Suprapubic skin (tissue), 4 donors: ENCODE results near the gene PIKFYVE. TPM values are rescaled to one million over a fixed set of nuclear protein-coding genes. Genes with fewer than 3 reads are reported as not detected.
"Not testable (repeated sequence)": the region's sequence is repeated elsewhere in the genome, so short reads cannot be mapped to it uniquely, and the experiment has no call there.

ENCODE experiments used
- DNase-seq, 2 donors: peaks; one replicate each; pipeline ENCODE4 v3.0.0-alpha.2; 2019; ENCODE audit warnings: low spot score in 2 of 2
- H3K27ac ChIP-seq: fragments of 200-600 bp; sonication (generic); one replicate; pipeline ENCODE4 v1.5.1; 2019
- H3K27me3 ChIP-seq: fragments of 200-600 bp; sonication (generic); one replicate; pipeline ENCODE4 v1.5.1; 2019
- H3K36me3 ChIP-seq: fragments of 200-600 bp; sonication (generic); one replicate; pipeline ENCODE4 v1.5.1; 2019
- H3K4me1 ChIP-seq: fragments of 200-600 bp; sonication (generic); one replicate; pipeline ENCODE4 v1.5.1; 2019
- H3K4me3 ChIP-seq: fragments of 200-600 bp; sonication (generic); one replicate; pipeline ENCODE4 v1.5.1; 2019; ENCODE audit warnings: mild to moderate bottlenecking
- H3K9me3 ChIP-seq: fragments of 200-600 bp; sonication (generic); one replicate; pipeline ENCODE4 v1.5.1; 2019
- EP300 ChIP-seq: sonication (generic); formaldehyde crosslinking; IDR thresholded peaks from one replicate; pipeline ENCODE4 v1.6.1; 2017; ENCODE audit warnings: antibody characterized with exemption
- POLR2A ChIP-seq, 2 donors: fragments of 450-650 bp; IDR thresholded peaks; one replicate each; pipeline ENCODE4 v1.6.1; 2017; ENCODE audit warnings: antibody characterized with exemption in 2 of 2, mild to moderate bottlenecking in 2 of 2, moderate library complexity in 2 of 2
- POLR2AphosphoS5 ChIP-seq, 3 donors: sonication (generic); formaldehyde crosslinking; IDR thresholded peaks; one replicate each; pipeline ENCODE4 v1.6.1; 2017; ENCODE audit warnings: antibody characterized with exemption in 3 of 3
- WGBS: methylation state at CpG from one replicate; pipeline ENCODE4 v1.1.5; 2018; 5-methylcytosine and 5-hydroxymethylcytosine counted together
- total RNA-seq, 4 donors: library from RNA; depleted of rRNA; stranded (reverse); fragments of >200 nt; gene quantifications; one replicate each; pipeline ENCODE4 v1.1.0, GENCODE V29; 2016
- TF ChIP-seq, protein P1 (sequence below), 2 donors: fragments of 200-600 bp in 1 of 2; fragments of 450-650 bp in 1 of 2; sonication (generic) in 1 of 2; IDR thresholded peaks; one replicate each; pipeline ENCODE4 v1.5.1; 2016 to 2019; ENCODE audit warnings: antibody characterized with exemption in 2 of 2, mild to moderate bottlenecking in 1 of 2, moderate library complexity in 1 of 2

The PIKFYVE gene, protein sequence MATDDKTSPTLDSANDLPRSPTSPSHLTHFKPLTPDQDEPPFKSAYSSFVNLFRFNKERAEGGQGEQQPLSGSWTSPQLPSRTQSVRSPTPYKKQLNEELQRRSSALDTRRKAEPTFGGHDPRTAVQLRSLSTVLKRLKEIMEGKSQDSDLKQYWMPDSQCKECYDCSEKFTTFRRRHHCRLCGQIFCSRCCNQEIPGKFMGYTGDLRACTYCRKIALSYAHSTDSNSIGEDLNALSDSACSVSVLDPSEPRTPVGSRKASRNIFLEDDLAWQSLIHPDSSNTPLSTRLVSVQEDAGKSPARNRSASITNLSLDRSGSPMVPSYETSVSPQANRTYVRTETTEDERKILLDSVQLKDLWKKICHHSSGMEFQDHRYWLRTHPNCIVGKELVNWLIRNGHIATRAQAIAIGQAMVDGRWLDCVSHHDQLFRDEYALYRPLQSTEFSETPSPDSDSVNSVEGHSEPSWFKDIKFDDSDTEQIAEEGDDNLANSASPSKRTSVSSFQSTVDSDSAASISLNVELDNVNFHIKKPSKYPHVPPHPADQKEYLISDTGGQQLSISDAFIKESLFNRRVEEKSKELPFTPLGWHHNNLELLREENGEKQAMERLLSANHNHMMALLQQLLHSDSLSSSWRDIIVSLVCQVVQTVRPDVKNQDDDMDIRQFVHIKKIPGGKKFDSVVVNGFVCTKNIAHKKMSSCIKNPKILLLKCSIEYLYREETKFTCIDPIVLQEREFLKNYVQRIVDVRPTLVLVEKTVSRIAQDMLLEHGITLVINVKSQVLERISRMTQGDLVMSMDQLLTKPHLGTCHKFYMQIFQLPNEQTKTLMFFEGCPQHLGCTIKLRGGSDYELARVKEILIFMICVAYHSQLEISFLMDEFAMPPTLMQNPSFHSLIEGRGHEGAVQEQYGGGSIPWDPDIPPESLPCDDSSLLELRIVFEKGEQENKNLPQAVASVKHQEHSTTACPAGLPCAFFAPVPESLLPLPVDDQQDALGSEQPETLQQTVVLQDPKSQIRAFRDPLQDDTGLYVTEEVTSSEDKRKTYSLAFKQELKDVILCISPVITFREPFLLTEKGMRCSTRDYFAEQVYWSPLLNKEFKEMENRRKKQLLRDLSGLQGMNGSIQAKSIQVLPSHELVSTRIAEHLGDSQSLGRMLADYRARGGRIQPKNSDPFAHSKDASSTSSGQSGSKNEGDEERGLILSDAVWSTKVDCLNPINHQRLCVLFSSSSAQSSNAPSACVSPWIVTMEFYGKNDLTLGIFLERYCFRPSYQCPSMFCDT (N-terminal part only)
- 10 to 100 TPM; 25.0 to 55.9 (median 26.7) TPM for total RNA-seq

DNA sequence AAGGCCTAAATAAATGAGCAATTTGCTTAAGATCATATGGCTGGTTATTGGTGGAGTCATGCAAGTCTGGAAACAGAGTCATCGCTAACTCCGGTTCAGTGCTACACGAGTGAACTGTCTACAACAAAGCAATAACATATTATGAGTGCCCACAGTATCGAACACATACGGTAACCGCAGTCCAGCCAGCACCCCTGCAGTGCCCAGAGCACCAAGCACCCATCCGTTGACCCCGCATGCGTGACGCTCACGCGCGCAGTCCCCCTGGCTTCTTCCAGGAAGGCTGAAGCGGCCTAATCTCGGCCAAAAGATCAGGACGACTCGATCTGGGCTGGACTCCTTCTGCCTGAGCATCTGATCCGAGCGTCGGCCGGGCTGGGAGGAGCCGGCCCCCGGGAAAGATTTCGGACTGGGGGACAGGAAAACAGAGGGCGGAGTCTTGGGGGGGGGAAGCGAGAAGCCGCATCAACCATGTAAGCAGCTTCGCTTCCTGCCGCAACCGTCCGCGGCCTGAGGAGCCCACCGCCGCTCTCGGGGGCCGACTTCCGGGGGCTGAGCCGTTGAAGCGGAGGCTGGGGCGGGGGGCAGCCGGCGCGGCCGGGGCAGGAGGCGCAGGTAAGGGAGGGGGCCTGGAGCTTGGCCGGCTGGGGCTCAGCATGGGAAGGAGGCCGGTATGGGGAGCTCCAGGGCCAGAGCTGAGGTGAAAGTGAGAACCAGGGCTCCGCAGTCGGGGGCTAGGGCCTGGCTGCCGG is at the start of gene PIKFYVE:
PIKFYVE (plus strand) TSS at position 455 of the 752 bp plus-strand sequence. CDS start 5,265 bp downstream, outside the sequence.
- TF ChIP-seq EP300 (peak; percentile 62), POLR2A (IDR thresholded peaks at IDR 0.05) (peak in 1 of 2 donors; percentile 57), POLR2AphosphoS5 (IDR thresholded peaks at IDR 0.05) (peak in 1 of 3 donors; percentile 36)
- TF ChIP-seq, protein P1, sequence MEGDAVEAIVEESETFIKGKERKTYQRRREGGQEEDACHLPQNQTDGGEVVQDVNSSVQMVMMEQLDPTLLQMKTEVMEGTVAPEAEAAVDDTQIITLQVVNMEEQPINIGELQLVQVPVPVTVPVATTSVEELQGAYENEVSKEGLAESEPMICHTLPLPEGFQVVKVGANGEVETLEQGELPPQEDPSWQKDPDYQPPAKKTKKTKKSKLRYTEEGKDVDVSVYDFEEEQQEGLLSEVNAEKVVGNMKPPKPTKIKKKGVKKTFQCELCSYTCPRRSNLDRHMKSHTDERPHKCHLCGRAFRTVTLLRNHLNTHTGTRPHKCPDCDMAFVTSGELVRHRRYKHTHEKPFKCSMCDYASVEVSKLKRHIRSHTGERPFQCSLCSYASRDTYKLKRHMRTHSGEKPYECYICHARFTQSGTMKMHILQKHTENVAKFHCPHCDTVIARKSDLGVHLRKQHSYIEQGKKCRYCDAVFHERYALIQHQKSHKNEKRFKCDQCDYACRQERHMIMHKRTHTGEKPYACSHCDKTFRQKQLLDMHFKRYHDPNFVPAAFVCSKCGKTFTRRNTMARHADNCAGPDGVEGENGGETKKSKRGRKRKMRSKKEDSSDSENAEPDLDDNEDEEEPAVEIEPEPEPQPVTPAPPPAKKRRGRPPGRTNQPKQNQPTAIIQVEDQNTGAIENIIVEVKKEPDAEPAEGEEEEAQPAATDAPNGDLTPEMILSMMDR (IDR thresholded peaks at IDR 0.05) = no peak
- H3K36me3 ChIP-seq = no peaks in the 10 kb centered on the region
- WGBS = 2% methylated on average over 29 of the region's 50 CpGs
- H3K27me3 ChIP-seq = no peaks in the 10 kb centered on the region
- peak within 1 kb of the TSS; percentile 87 for H3K27ac ChIP-seq
- H3K4me3 ChIP-seq = peak within 1 kb of the TSS; percentile 68
- no peaks in the 10 kb centered on the region for H3K9me3 ChIP-seq
- DNase-seq = peak; percentile 96
- H3K4me1 ChIP-seq = peaks cover 37% of the 10 kb centered on the region

DNA sequence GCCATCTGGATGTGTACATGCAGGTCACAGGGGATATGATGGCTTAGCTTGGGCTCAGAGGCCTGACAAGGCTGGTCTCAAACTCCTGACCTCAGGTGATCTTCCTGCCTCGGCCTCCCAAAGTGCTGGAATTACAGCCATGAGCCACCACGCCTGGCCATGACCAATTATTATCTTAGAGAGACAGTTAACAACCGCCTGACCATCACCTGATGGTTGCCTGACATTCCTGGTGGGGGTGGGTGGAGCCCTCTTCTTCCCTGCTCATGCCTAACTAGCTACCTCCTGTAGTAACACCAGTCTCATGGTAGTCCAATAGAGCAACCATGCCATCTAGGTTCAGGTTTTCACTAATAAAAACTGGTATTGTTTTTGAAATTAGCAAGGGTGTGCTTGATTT is 44.2 kb upstream of the PIKFYVE start:
- WGBS = 60% methylated on average over 1 of the region's 3 CpGs
- H3K36me3 ChIP-seq, H3K27me3 ChIP-seq, H3K4me3 ChIP-seq, H3K4me1 ChIP-seq, H3K9me3 ChIP-seq, DNase-seq, H3K27ac ChIP-seq: not testable (repeated sequence)

DNA sequence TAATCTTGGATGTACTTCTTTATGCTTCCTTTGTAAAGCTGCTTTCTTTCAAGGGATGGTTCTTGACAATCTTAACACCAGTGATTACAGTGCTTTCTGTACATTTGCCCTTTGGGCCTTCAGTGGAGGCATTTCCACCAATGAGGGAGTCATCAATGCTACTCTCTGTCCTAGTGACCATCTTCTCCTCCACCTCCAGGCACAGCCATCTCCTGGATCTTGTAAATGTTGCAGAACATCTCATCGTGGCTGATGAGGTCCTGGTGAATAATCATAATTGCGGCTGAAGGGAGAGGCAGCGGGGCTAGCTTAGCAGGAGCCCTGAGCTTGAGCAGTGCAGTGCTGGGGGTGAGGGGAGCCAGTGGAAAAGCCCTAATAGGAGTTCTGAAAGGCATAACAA is 43.7 kb upstream of the PIKFYVE start:
- Histone ChIP-seq H3K27ac (no peak overlapping the region), H3K36me3 (no peaks in the 10 kb centered on the region), H3K27me3 (no peaks in the 10 kb centered on the region), H3K9me3 (no peaks in the 10 kb centered on the region), H3K4me3 (no peak overlapping the region), H3K4me1 (no peaks in the 10 kb centered on the region)
- no peak for DNase-seq
- WGBS = 86% methylated on average over 3 of the region's 3 CpGs
- TF ChIP-seq EP300 (no peak), POLR2A (IDR thresholded peaks at IDR 0.05) (no peak), POLR2AphosphoS5 (IDR thresholded peaks at IDR 0.05) (no peak)
- TF ChIP-seq, protein P1 (IDR thresholded peaks at IDR 0.05) = no peak

DNA sequence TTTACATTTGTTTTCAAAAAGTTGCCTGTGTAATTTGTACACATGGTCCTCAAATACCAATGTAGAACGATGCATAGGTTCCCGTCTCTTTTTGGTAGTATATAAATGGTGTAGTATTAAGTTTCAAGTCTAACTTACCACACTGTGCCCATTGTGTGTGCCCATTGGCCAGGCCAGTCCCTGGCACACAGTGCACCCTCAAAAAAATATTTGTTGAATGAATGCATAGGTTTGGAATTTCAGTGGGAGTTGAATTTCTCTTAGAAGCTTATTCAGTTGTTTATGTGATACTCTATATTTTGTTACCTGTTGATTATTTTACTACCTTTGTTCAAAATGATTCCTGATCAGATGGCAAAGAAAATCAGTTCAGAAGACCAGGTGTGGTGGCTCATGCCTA is 41.3 kb upstream of the PIKFYVE start:
- H3K4me3 ChIP-seq = no peak overlapping the region
- H3K4me1 ChIP-seq = no peaks in the 10 kb centered on the region
- no peak for TF ChIP-seq POLR2A (IDR thresholded peaks at IDR 0.05)
- TF ChIP-seq, protein P1 (IDR thresholded peaks at IDR 0.05) = no peak
- TF ChIP-seq POLR2AphosphoS5 (IDR thresholded peaks at IDR 0.05) = no peak
- TF ChIP-seq EP300 = no peak
- DNase-seq = no peak
- H3K9me3 ChIP-seq = no peaks in the 10 kb centered on the region
- H3K36me3 ChIP-seq = no peaks in the 10 kb centered on the region
- H3K27ac ChIP-seq = no peak overlapping the region
- WGBS = 83% methylated on average over 2 of the region's 2 CpGs
- H3K27me3 ChIP-seq = no peaks in the 10 kb centered on the region
